ENCODE data around the gene SAMD10.

Gene SAMD10

DNA sequence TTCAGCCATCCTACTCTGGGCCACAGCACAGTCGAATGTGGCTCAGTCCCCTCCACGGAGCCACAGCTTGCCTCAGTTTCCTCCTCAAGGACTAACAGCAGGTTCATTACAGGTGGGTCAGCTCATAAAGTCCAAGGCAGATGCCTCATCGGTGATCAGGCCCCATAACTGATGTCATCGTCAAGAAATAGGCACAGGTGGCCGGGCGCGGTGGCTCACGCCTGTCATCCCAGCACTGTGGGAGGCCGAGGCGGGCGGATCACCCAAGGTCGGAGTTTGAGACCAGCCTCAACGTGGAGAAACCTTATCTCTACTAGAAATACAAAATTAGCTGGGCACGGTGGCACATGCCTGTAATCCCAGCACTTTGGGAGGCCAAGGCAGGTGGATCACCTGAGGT, 26.7 kb downstream of the SAMD10 start:
- Mint-ChIP-seq H3K4me3 (peak overlapping the region; percentile 54 to 77), H3K4me1 (ENCODE audit: low read depth in 2 of 2) (peaks cover 43 to 44% of the 10 kb centered on the region in 2 donors), H3K36me3 (ENCODE audit: insufficient read depth) (peaks cover 39% of the 10 kb centered on the region), H3K27ac (peak overlapping the region; percentile 58 to 84), H3K9me3 (no peaks in the 10 kb centered on the region), H3K27me3 (no peaks in the 10 kb centered on the region)
- no peak for DNase-seq
- ATAC-seq (replicated peaks) = no peak

GRCh38 chr20:63952210-63952535, 27.3 kb downstream of the SAMD10 start:
- Mint-ChIP-seq H3K4me3 (no peak overlapping the region), H3K9me3 (no peaks in the 10 kb centered on the region), H3K27me3 (no peaks in the 10 kb centered on the region), H3K36me3 (ENCODE audit: insufficient read depth) (peaks cover 41% of the 10 kb centered on the region), H3K4me1 (ENCODE audit: low read depth in 2 of 2) (peaks cover 46 to 47% of the 10 kb centered on the region in 2 donors), H3K27ac (peak overlapping the region in 1 of 2 donors; percentile 84)
- DNase-seq = no peak
- ATAC-seq (replicated peaks) = no peak

DNA sequence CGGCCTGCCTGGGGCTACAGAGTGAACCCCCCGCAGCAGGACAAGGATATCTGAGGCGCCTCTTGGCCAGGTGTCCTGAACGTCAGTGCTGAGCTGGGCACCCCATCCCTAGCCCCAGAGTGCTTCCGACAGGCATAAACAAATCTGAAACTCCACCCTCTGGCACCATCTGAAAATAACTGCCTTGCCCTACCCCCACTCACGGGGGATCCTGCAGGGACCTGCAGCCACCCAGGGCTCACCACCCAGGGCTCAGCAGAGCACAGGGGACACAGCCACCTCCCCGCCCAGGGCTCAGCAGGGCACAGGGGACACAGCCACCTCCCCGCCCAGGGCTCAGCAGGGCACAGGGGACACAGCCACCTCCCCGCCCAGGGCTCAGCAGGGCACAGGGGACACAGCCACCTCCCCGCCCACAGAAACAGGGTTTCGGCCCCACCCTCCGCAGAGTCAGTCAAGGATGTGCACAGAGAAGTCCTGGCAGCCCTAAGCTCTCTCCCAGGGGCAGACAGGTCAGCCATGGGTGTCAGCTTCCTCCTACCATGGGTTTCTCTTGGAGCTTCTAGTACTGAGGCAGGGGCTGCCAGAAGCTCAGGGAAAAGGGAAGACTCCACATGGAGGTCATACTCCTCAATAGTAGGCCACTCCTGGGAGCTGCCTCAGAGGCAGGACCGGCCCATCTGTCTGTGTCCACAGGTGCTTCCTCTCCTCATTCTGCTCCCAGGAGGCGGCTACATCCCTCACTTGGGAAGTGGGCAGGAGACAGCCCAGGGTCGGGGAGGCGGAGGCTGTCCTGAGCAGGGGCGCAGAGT, 27.8 kb downstream of the SAMD10 start:
- no peaks in the 10 kb centered on the region for H3K27me3 Mint-ChIP-seq
- H3K36me3 Mint-ChIP-seq (ENCODE audit: insufficient read depth) = peaks cover 45% of the 10 kb centered on the region
- no peaks in the 10 kb centered on the region for H3K9me3 Mint-ChIP-seq
- no peak for DNase-seq
- H3K4me1 Mint-ChIP-seq (ENCODE audit: low read depth in 2 of 2) = peaks cover 48 to 49% of the 10 kb centered on the region in 2 donors
- ATAC-seq (replicated peaks) = no peak
- no peak overlapping the region for H3K4me3 Mint-ChIP-seq
- no peak overlapping the region for H3K27ac Mint-ChIP-seq

DNA sequence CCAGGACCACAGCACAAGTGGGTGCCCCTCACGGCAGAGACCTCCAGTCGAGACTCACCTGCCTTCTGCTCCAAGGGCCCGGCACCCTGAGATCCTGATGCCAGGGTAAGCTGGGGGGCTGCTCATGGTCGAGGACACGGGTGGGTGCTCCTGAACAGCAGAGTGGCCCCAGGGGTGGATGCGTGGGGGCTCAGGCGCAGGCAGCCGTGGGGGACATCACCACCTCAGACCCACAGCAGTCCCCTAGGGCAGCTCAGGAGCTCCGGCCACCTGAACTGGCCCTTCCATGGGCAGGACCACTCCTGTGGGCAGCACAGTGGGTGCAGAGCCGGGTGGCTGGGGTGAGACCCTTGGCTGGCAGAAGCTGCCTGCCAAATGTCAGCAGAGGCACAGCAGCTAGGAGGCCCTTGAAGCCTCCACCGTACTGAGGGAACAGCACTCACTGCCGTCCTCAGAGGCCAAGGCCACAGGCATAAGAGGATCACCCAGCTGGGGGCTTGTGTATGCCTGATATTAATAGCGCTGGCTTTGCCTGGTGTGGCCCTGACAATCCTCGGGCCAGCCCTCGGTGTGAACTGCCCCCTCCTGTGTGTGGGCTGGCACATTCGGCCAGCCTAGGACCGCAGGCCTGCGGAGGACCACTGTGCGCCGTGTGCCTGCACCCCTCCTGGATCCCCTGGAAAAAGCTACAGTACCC, 28.6 kb downstream of the SAMD10 start:
- no peak overlapping the region for H3K4me3 Mint-ChIP-seq
- no peak overlapping the region for H3K27ac Mint-ChIP-seq
- no peak for DNase-seq
- peaks cover 48 to 49% of the 10 kb centered on the region in 2 donors for H3K4me1 Mint-ChIP-seq (ENCODE audit: low read depth in 2 of 2)
- H3K36me3 Mint-ChIP-seq (ENCODE audit: insufficient read depth) = peaks cover 39% of the 10 kb centered on the region
- ATAC-seq (replicated peaks) = no peak
- no peaks in the 10 kb centered on the region for H3K27me3 Mint-ChIP-seq
- H3K9me3 Mint-ChIP-seq = no peaks in the 10 kb centered on the region

DNA sequence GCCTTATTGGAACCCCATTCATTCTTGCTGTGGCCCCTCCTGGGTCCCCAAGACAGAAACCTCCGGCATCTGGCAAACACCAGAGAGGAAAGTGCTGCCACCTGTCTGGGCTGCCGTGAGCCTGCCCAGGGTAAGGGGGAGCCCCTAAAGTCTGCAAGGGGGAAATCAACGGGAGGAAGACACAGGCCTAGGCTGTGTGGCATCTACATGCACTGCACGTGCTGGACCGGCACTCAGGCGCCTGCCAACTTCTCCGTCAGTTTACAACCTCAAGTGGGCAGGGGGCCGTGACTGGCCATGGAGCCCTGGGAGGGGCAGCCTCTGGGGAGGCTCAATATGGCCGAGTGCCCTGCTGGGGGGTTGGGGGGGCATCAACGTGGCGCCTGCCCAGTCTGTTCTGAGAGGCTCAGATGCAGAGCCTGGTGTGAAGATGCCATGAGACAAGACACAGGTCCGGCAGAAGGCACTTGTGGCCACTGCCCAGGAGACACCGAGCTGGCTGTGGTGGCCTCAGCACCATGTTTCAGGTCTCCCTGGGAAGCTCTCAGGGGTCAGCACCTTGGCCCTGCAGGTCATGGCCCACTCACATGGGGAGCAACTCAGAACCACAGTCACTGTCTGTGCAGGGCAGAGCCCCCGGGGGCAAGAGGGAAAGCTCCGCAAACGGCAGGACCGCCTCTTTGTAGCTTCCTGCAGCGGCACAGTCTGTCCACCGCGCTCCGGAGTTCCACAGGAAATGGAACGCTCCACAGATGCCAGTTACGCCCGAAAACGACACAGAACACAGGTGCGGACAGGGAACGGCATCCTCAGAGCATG, 31.6 kb downstream of the SAMD10 start:
- Mint-ChIP-seq H3K4me3 (peak overlapping the region; percentile 90 to 94), H3K4me1 (ENCODE audit: low read depth in 2 of 2) (peaks cover 34 to 36% of the 10 kb centered on the region in 2 donors), H3K27ac (peak overlapping the region; percentile 92 to 97), H3K36me3 (ENCODE audit: insufficient read depth) (peaks cover 43% of the 10 kb centered on the region), H3K27me3 (no peaks in the 10 kb centered on the region), H3K9me3 (no peaks in the 10 kb centered on the region)
- ATAC-seq (replicated peaks) (no peak), DNase-seq (peak in 1 of 3 experiments; percentile 35)

DNA sequence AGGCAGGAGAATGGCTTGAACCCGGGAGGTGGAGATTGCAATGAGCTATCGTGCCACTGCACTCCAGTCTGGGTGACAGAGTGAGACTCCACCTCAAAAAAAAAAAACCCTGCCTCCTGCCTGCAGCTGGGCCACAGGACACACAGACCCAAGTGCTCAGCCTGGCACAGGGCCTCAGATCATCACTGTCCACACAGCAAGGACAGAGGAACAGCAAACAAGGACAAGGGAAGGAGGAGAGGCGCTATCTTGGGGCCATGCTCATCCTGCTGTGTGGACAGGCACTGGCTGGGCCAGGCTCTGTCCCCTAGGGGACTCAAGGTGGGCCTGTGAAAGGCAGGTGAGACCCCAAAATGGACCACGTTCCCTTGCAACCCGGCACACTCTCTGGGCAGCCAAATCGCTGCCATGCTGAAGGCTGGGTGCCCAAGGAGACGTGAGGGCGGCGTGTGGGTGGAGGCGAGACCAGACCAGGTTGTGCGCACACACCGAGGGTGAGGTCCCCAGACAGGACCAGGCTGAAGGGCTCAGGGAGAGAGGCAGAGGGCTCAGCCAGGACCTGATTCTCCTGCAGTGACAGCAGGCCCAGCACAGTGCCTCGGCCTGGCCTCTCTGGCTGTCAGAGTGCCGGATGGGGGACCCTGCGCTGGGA, 32.3 kb downstream of the SAMD10 start:
- no peak for ATAC-seq (replicated peaks)
- peak overlapping the region; percentile 46 to 92 for H3K27ac Mint-ChIP-seq
- H3K4me1 Mint-ChIP-seq (ENCODE audit: low read depth in 2 of 2) = peaks cover 34 to 36% of the 10 kb centered on the region in 2 donors
- H3K9me3 Mint-ChIP-seq = no peaks in the 10 kb centered on the region
- H3K36me3 Mint-ChIP-seq (ENCODE audit: insufficient read depth) = peaks cover 47% of the 10 kb centered on the region
- peak overlapping the region; percentile 90 to 94 for H3K4me3 Mint-ChIP-seq
- no peak for DNase-seq
- H3K27me3 Mint-ChIP-seq = no peaks in the 10 kb centered on the region

GRCh38 chr20:63945921-63946920, 33.2 kb downstream of the SAMD10 start:
- H3K4me1 Mint-ChIP-seq (ENCODE audit: low read depth in 2 of 2) = peaks cover 38% of the 10 kb centered on the region in 2 donors
- peak overlapping the region in 1 of 2 donors; percentile 46 for H3K27ac Mint-ChIP-seq
- H3K36me3 Mint-ChIP-seq (ENCODE audit: insufficient read depth) = peaks cover 50% of the 10 kb centered on the region
- H3K27me3 Mint-ChIP-seq = no peaks in the 10 kb centered on the region
- peaks cover 0 to 1% of the 10 kb centered on the region in 2 donors for H3K9me3 Mint-ChIP-seq
- H3K4me3 Mint-ChIP-seq = peak overlapping the region in 1 of 2 donors; percentile 94
- no peak for DNase-seq
- ATAC-seq (replicated peaks) = no peak

DNA sequence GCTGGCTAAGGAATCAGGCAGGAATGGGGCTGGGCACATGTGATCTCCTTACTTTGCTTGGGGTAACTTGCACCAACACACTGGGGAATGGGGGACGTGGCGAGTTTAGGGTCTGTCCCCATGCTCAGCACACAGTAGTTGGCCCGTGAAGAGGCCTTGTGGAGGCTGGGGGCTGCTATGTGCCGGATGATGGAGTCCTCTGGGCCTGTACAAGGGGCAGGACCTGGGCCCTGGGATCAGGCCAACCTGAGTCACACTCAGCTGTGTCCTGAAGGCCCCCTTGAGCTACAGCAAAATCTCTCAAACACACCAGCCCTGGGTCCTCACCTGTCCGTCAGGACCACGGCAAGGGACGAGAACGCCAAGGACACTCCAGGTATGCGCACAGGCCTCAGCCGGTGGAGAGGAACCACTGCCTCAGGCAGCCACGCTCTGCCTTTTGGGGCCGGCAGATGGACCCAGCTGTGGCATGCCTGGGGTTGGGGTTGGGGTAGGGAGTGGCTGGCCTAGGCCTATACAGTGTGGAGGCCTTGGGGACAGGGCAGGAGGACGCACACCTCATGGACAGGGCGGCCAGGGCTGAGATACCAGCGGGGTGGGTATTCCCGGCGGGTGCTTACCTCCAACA, 34.3 kb downstream of the SAMD10 start:
- no peak overlapping the region for H3K4me3 Mint-ChIP-seq
- H3K9me3 Mint-ChIP-seq = peaks cover 0 to 1% of the 10 kb centered on the region in 2 donors
- peaks cover 38 to 42% of the 10 kb centered on the region in 2 donors for H3K4me1 Mint-ChIP-seq (ENCODE audit: low read depth in 2 of 2)

GRCh38 chr20:63944078-63944941, 35.1 kb downstream of the SAMD10 start:
- no peak for DNase-seq
- Mint-ChIP-seq H3K36me3 (ENCODE audit: insufficient read depth) (peaks cover 47% of the 10 kb centered on the region), H3K27me3 (no peaks in the 10 kb centered on the region), H3K4me1 (ENCODE audit: low read depth in 2 of 2) (peaks cover 33 to 38% of the 10 kb centered on the region in 2 donors), H3K9me3 (peaks cover 0 to 1% of the 10 kb centered on the region in 2 donors), H3K4me3 (no peak overlapping the region), H3K27ac (no peak overlapping the region)
- no peak for ATAC-seq (replicated peaks)

More for the DNA sequence above, 34.3 kb downstream of the SAMD10 start:
- Mint-ChIP-seq H3K27me3 (no peaks in the 10 kb centered on the region), H3K36me3 (ENCODE audit: insufficient read depth) (peaks cover 51% of the 10 kb centered on the region), H3K27ac (no peak overlapping the region)
- DNase-seq = no peak
- ATAC-seq (replicated peaks) = no peak

DNA sequence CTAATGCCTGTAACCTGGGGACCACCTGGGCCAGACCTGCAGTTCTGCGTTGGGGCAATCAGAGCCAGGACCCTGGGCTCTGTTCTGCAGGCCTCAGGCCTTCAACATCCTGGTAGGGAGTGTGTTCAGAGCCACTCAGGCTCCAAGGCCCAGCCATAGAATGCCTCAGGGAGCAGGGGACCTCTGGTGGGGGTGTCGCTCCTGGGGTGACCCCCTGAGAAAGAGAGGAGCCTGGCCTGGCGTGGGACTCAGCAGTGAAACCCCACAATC, 35.7 kb downstream of the SAMD10 start:
- no peak overlapping the region for H3K27ac Mint-ChIP-seq
- H3K9me3 Mint-ChIP-seq = peaks cover 0 to 1% of the 10 kb centered on the region in 2 donors
- H3K36me3 Mint-ChIP-seq (ENCODE audit: insufficient read depth) = peaks cover 41% of the 10 kb centered on the region

More for the DNA sequence above, 35.7 kb downstream of the SAMD10 start:
- DNase-seq (no peak), ATAC-seq (replicated peaks) (no peak)
- Mint-ChIP-seq H3K4me1 (ENCODE audit: low read depth in 2 of 2) (peaks cover 27 to 33% of the 10 kb centered on the region in 2 donors), H3K27me3 (no peaks in the 10 kb centered on the region), H3K4me3 (no peak overlapping the region)

All from effector memory CD8-positive, alpha-beta T cell (primary cell).